GM12874 (cell line): Measurements from ENCODE around the gene OR12D1.

Source experiments
- TF ChIP-seq, protein P1 (sequence below): IDR thresholded peaks from 2 replicates; pipeline ENCODE4 v1.5.1; 2011; ENCODE audit warnings: low read depth, mild to moderate bottlenecking, control low read depth, low read length, moderate library complexity; ENCODE audit not compliant: insufficient read depth

The OR12D1 gene

DNA sequence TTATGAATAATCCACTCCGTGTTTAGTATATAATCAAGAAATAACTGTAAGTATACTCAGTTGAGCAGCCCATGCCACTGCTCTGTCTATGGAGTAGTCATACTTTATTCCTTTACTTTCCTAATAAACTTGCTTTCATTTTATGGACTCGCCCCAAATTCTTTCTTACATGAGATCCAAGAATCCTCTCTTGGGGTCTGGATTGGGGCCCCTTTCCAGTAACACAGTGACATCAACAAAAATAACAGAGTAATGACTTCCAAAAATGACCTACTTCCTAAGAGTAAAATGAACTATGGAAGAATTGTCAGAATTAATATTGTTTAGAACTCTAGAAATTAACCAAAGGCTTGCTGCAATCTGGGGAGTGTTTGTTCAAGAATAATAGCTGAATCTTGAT is 51.1 kb downstream of the OR12D1 start:
- TF ChIP-seq, protein P1, sequence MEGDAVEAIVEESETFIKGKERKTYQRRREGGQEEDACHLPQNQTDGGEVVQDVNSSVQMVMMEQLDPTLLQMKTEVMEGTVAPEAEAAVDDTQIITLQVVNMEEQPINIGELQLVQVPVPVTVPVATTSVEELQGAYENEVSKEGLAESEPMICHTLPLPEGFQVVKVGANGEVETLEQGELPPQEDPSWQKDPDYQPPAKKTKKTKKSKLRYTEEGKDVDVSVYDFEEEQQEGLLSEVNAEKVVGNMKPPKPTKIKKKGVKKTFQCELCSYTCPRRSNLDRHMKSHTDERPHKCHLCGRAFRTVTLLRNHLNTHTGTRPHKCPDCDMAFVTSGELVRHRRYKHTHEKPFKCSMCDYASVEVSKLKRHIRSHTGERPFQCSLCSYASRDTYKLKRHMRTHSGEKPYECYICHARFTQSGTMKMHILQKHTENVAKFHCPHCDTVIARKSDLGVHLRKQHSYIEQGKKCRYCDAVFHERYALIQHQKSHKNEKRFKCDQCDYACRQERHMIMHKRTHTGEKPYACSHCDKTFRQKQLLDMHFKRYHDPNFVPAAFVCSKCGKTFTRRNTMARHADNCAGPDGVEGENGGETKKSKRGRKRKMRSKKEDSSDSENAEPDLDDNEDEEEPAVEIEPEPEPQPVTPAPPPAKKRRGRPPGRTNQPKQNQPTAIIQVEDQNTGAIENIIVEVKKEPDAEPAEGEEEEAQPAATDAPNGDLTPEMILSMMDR: no peak

DNA sequence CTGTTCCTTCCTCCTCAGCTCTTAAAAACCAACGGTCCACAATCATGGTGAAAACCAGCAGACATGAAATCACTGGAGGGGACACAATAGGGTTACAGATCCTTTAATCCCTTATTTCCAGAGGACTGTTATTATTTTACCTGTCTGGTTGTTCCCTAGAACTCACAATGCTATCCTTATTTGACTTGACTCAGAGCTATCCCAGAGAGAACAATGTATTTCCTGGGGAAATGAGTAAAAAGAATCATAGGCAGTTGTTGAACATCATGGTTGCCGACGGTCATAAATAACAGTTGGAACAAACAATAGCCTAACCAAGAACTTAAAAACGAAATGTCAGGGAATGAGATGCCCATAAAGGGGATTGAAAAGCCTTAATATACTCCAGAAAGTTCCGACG is 51.5 kb downstream of the OR12D1 start:
- TF ChIP-seq, protein P1: no peak
